Measurements from ENCODE around the gene ANKS1A.

DNA sequence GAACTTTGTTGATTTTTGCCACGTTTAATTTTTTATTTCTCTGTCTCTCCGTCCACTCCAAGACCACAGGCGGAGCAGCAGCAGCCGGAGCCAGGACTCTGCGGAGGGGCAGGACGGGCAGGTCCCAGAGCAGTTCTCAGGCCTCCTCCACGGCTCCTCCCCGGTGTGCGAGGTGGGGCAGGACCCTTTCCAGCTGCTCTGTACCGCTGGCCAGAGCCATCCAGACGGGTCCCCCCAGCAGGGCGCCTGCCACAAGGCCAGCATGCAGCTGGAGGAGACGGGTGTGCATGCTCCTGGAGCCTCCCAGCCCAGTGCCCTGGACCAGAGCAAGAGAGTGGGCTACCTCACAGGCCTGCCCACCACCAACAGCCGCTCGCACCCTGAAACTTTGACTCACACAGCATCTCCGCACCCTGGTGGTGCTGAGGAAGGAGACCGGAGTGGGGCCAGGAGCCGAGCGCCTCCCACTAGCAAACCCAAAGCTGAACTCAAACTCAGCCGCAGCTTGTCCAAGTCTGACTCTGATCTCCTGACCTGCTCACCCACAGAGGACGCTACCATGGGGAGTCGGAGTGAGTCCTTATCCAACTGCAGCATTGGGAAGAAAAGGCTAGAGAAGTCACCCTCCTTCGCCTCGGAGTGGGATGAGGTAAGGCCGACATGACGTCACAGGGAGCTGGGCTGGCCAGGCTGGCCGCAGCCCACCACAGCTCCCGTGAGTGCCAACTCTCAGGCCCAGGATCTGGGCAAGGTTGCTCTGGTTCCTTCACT is 128.5 kb downstream of the ANKS1A start:
- TF ChIP-seq, protein P1, sequence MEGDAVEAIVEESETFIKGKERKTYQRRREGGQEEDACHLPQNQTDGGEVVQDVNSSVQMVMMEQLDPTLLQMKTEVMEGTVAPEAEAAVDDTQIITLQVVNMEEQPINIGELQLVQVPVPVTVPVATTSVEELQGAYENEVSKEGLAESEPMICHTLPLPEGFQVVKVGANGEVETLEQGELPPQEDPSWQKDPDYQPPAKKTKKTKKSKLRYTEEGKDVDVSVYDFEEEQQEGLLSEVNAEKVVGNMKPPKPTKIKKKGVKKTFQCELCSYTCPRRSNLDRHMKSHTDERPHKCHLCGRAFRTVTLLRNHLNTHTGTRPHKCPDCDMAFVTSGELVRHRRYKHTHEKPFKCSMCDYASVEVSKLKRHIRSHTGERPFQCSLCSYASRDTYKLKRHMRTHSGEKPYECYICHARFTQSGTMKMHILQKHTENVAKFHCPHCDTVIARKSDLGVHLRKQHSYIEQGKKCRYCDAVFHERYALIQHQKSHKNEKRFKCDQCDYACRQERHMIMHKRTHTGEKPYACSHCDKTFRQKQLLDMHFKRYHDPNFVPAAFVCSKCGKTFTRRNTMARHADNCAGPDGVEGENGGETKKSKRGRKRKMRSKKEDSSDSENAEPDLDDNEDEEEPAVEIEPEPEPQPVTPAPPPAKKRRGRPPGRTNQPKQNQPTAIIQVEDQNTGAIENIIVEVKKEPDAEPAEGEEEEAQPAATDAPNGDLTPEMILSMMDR (IDR thresholded peaks at IDR 0.05) = no peak
- TF ChIP-seq EZH2phosphoT487 (IDR thresholded peaks at IDR 0.05) = no peak

Measured in neural progenitor cell (in vitro differentiated cells).